HepG2 (cell line): ENCODE data around the gene FGF19. TPM values are rescaled to one million over a fixed set of nuclear protein-coding genes. Genes with fewer than 3 reads are reported as not detected.

Source experiments
- ATAC-seq: fragments of 200-7000 bp; cut with Tn5 transposase; 3 replicates; pipeline ENCODE4 v1.9.1; 2020; ENCODE audit warnings: mild to moderate bottlenecking, moderate library complexity
- BruUV-seq: library from RNA; stranded (reverse); fragments of 400-500 nt; replicated peaks from 2 replicates; lab custom pipeline; 2021; lab: Mats Ljungman, UMichigan
- CTCF ChIA-PET: fragments of 300-600 bp; formaldehyde crosslinking; extraction: SDS; loops from one replicate; lab custom pipeline; 2021; ENCODE audit warnings: low total read pairs, inconsistent platforms, low intra/inter-chr PET ratio; lab: Yijun Ruan, JAX
- POLR2A ChIA-PET: fragments of 350-600 bp; sonication (Branson Sonifier 250); formaldehyde crosslinking; loops from one replicate; lab custom pipeline; 2020; ENCODE audit warnings: antibody characterized with exemption, inconsistent platforms; lab: Yijun Ruan, JAX
- DNase-seq: peaks from one replicate; pipeline ENCODE4 v3.0.0-alpha.2; 2015; ENCODE audit warnings: low spot score
- FAIRE-seq: peaks from 3 replicates; lab custom pipeline; 2011; peaks lifted over from hg19 to GRCh38; lab: Jason Lieb, UNC
- H2AFZ ChIP-seq: one replicate; pipeline ENCODE4 v1.6.1; 2011; ENCODE audit warnings: low read length, inconsistent platforms
- H3K27ac ChIP-seq: fragments of 300-600 bp; 3 replicates; pipeline ENCODE4 v1.8.0; 2011; ENCODE audit warnings: mixed run types, mild to moderate bottlenecking, mixed read lengths, low read length, inconsistent platforms; ENCODE audit not compliant: insufficient read depth; ENCODE audit errors: extremely low read length
- H3K27me3 ChIP-seq, 2 experiments: fragments of 200-600 bp in 1 of 2; 2 replicates in 1 of 2; 3 replicates in 1 of 2; pipeline versions ENCODE4 v1.6.0 to v1.8.0; 2011; ENCODE audit warnings: low read length in 2 of 2, mild to moderate bottlenecking in 2 of 2, moderate library complexity in 2 of 2, inconsistent platforms in 1 of 2; ENCODE audit not compliant: insufficient read depth in 2 of 2, control insufficient read depth in 1 of 2
- H3K36me3 ChIP-seq, 2 experiments: fragments of 200-600 bp in 1 of 2; replicated peaks in 1 of 2; 2 replicates in 1 of 2; 3 replicates in 1 of 2; pipeline versions ENCODE4 v1.5.1 to v1.8.0; 2011; ENCODE audit warnings: low read length in 2 of 2, inconsistent platforms in 1 of 2; ENCODE audit not compliant: insufficient read depth in 2 of 2, control insufficient read depth in 1 of 2
- H3K4me1 ChIP-seq: 2 replicates; pipeline ENCODE4 v1.5.1; 2012; ENCODE audit warnings: low read length, inconsistent platforms; ENCODE audit not compliant: insufficient read depth
- H3K4me2 ChIP-seq: 2 replicates; pipeline ENCODE4 v1.6.0; 2011; ENCODE audit warnings: low read depth, low read length, inconsistent platforms
- H3K4me3 ChIP-seq, 3 experiments: fragments of 200-600 bp in 1 of 3; sonication (generic), shearing (Covaris generic) in 1 of 3; replicated peaks in 1 of 3; 2 replicates each; pipeline ENCODE4 v1.5.1; 2011 to 2016; ENCODE audit warnings: low read length in 3 of 3, inconsistent platforms in 2 of 3, low read depth in 2 of 3, mild to moderate bottlenecking in 2 of 3, control low read depth in 1 of 3, mixed read lengths in 1 of 3; ENCODE audit not compliant: insufficient read depth in 1 of 3
- H3K79me2 ChIP-seq: one replicate; pipeline ENCODE4 v1.6.1; 2011; ENCODE audit warnings: low read length, inconsistent platforms; ENCODE audit not compliant: insufficient read depth
- H3K9ac ChIP-seq: 2 replicates; pipeline ENCODE4 v1.6.0; 2011; ENCODE audit warnings: mild to moderate bottlenecking, low read depth, low read length, inconsistent platforms; ENCODE audit not compliant: insufficient read depth
- H3K9me3 ChIP-seq: 2 replicates; pipeline ENCODE4 v1.5.1; 2012; ENCODE audit warnings: mild to moderate bottlenecking, low read length
- H4K20me1 ChIP-seq: 2 replicates; pipeline ENCODE4 v1.6.0; 2011; ENCODE audit warnings: inconsistent platforms, mild to moderate bottlenecking, low read length, moderate library complexity; ENCODE audit not compliant: insufficient read depth
- AFF4 ChIP-seq: sonication (generic); formaldehyde crosslinking; IDR thresholded peaks from 2 replicates; pipeline ENCODE4 v1.4.0; 2020; ENCODE audit warnings: missing genetic modification reagents
- ARID3A ChIP-seq: IDR thresholded peaks from 2 replicates; pipeline ENCODE4 v1.6.1; 2012; ENCODE audit warnings: low read depth, low read length, improper control_type of control experiment
- KDM5B ChIP-seq: sonication (generic); formaldehyde crosslinking; IDR thresholded peaks from 2 replicates; pipeline ENCODE4 v1.4.0; 2020; ENCODE audit warnings: missing genetic modification reagents, mild to moderate bottlenecking, borderline replicate concordance
- NFE2L1 ChIP-seq: sonication (generic); formaldehyde crosslinking; IDR thresholded peaks from 2 replicates; pipeline ENCODE4 v1.4.0; 2020; ENCODE audit warnings: missing genetic modification reagents, mild to moderate bottlenecking, borderline replicate concordance
- PAXIP1 ChIP-seq: sonication (generic); formaldehyde crosslinking; conservative IDR thresholded peaks from 2 replicates; pipeline ENCODE4 v1.4.0; 2020; ENCODE audit warnings: mild to moderate bottlenecking, missing genetic modification reagents, moderate library complexity
- POLR2AphosphoS5 ChIP-seq: IDR thresholded peaks from 2 replicates; pipeline ENCODE4 v1.6.1; 2012; ENCODE audit warnings: low read depth, low read length
- REXO4 ChIP-seq: sonication (generic); formaldehyde crosslinking; IDR thresholded peaks from 2 replicates; pipeline ENCODE4 v1.8.0; 2022; ENCODE audit warnings: missing genetic modification reagents, mild to moderate bottlenecking, borderline replicate concordance
- SP5 ChIP-seq: IDR thresholded peaks from 2 replicates; pipeline ENCODE4 v1.6.1; 2016; ENCODE audit warnings: low read depth, borderline replicate concordance
- ZC3H13 ChIP-seq: sonication (generic); formaldehyde crosslinking; IDR thresholded peaks from 2 replicates; pipeline ENCODE4 v1.8.1; 2023; ENCODE audit warnings: mild to moderate bottlenecking, missing genetic modification reagents, moderate library complexity
- ZNF101 ChIP-seq: sonication (generic); formaldehyde crosslinking; IDR thresholded peaks from 2 replicates; pipeline ENCODE4 v1.4.0; 2020; ENCODE audit warnings: mild to moderate bottlenecking, low read depth, missing genetic modification reagents, borderline replicate concordance
- ZNF224 ChIP-seq: sonication (generic); formaldehyde crosslinking; IDR thresholded peaks from 2 replicates; pipeline ENCODE4 v1.5.0; 2020; ENCODE audit warnings: mild to moderate bottlenecking, missing genetic modification reagents
- ZNF710 ChIP-seq: sonication (generic); formaldehyde crosslinking; IDR thresholded peaks from 2 replicates; pipeline ENCODE4 v1.5.0; 2020; ENCODE audit warnings: mild to moderate bottlenecking, missing genetic modification reagents, borderline replicate concordance
- WGBS: methylation state at CpG from one replicate; pipeline ENCODE4 v1.1.6; 2017; ENCODE audit warnings: low lambda C conversion rate; 5-methylcytosine and 5-hydroxymethylcytosine counted together
- in situ Hi-C: cut with HindIII; loops from 2 replicates; pipeline ENCODE4 v1.10.0; 2017; ENCODE audit warnings: low pct_unique_long_range_greater_than_20kb; ENCODE audit not compliant: extremely low pct_ligation_motif_present
- intact Hi-C: fragments of 100-400 bp; cut with micrococcal nuclease; formaldehyde crosslinking; loops from one replicate; pipeline ENCODE4 v1.10.0; 2022; ENCODE audit not compliant: unreplicated experiment
- polyA plus RNA-seq, 8 experiments: library from polyadenylated mRNA; depleted of rRNA in 3 of 8; stranded (reverse) in 7 of 8; unstranded in 1 of 8; fragments of >200 nt; fragmentation: Illumina TruSeq in 4 of 8; extraction: Trizol in 4 of 8; gene quantifications; 2 replicates each; pipeline versions ENCODE4 v1.2.1 to v1.2.3, GENCODE V29; 2011 to 2016; ENCODE audit warnings: low read depth in 4 of 8, missing spikeins in 1 of 8, mixed read lengths in 1 of 8; ENCODE audit not compliant: insufficient read depth in 1 of 8
- total RNA-seq, 5 experiments: library from RNA; depleted of rRNA; stranded (reverse); fragments of >200 nt; fragmentation: Illumina TruSeq; extraction: Trizol; gene quantifications; 2 replicates each; pipeline ENCODE4 v1.2.3, GENCODE V29; 2016; ENCODE audit warnings: low read depth in 1 of 5

Gene FGF19
- total and polyA plus RNA-seq, 2 of the 13 experiments (the other 11 are each of a cell fraction or from before 2014, with no cell fraction given), result 0.07 TPM; not detected in 1

GRCh38 chr11:69695581-69695980 lies 8.2 kb downstream of the FGF19 start (continued):
- TF ChIP-seq PAXIP1 (CRISPR knock-in tag) (no peak), AFF4 (CRISPR knock-in tag) (no peak)

GRCh38 chr11:69694781-69695180 lies 9.0 kb downstream of the FGF19 start:
- Histone ChIP-seq H3K9me3 (no peaks in the 10 kb centered on the region), H3K4me3 (no peak overlapping the region), H3K9ac (no peak overlapping the region), H2AFZ (no peak overlapping the region), H3K27me3 (peaks cover 2 to 34% of the 10 kb centered on the region in 2 experiments; a peak in 3 of 5 replicates), H3K36me3 (no peaks in the 10 kb centered on the region), H3K79me2 (no peaks in the 10 kb centered on the region), H4K20me1 (no peaks in the 10 kb centered on the region), H3K27ac (no peak overlapping the region), H3K4me1 (peaks cover 50% of the 10 kb centered on the region), H3K4me2 (no peak overlapping the region)
- DNase-seq (no peak), ATAC-seq (no peak), FAIRE-seq (no peak)
- ChIA-PET POLR2A (no interaction called here), CTCF (no interaction called here)
- BruUV-seq, result no TSS peak
- in situ Hi-C loops (no loop called here), intact Hi-C loops (no loop called here)
- 31% methylated on average over 9 of the region's 10 CpGs for WGBS
- TF ChIP-seq ZNF224 (CRISPR knock-in tag), result no peak
- no peak for TF ChIP-seq KDM5B
- TF ChIP-seq SP5 (CRISPR knock-in tag), result no peak
- no peak for TF ChIP-seq REXO4
- no peak for TF ChIP-seq ARID3A
- TF ChIP-seq ZC3H13 (CRISPR knock-in tag), result no peak
- no peak for TF ChIP-seq POLR2AphosphoS5
- TF ChIP-seq ZNF710 (CRISPR knock-in tag), result no peak
- TF ChIP-seq NFE2L1, result no peak
- no peak for TF ChIP-seq ZNF101
